Testis (tissue), 2 donors: ENCODE measurements around the gene FAM200A.

ENCODE experiments used
- CTCF ChIP-seq, 3 experiments: fragments of 450-650 bp in 2 of 3; fragments of 200-600 bp in 1 of 3; sonication (generic) in 1 of 3; IDR thresholded peaks; one replicate each; pipeline ENCODE4 v1.5.1; 2016 to 2019; ENCODE audit warnings: antibody characterized with exemption in 3 of 3, mild to moderate bottlenecking in 2 of 3, moderate library complexity in 1 of 3
- POLR2A ChIP-seq: fragments of 450-650 bp; IDR thresholded peaks from one replicate; pipeline ENCODE4 v1.6.1; 2017; ENCODE audit warnings: antibody characterized with exemption, mild to moderate bottlenecking, moderate library complexity

- no peak for TF ChIP-seq CTCF (IDR thresholded peaks at IDR 0.05)
- TF ChIP-seq POLR2A, result no peak
Measured at GRCh38 chr7:99560834-99561736, 9.2 kb upstream of the FAM200A start.
